HFFc6 (cell line): ENCODE data around the gene KLRG1. TPM values are rescaled to one million over a fixed set of nuclear protein-coding genes. Genes with fewer than 3 reads are reported as not detected.

Experiments
- DNase-seq: peaks from one replicate; pipeline ENCODE4 v3.0.0-alpha.2; 2018
- H3K27ac Mint-ChIP-seq: 2 replicates; pipeline ENCODE4 v1.8.0; 2020; ENCODE audit warnings: mild to moderate bottlenecking, mixed read lengths
- H3K27me3 Mint-ChIP-seq: 2 replicates; pipeline ENCODE4 v1.8.0; 2021; ENCODE audit warnings: mild to moderate bottlenecking, moderate library complexity, mixed read lengths; ENCODE audit not compliant: insufficient read depth
- H3K36me3 Mint-ChIP-seq: 2 replicates; pipeline ENCODE4 v1.8.0; 2021; ENCODE audit warnings: low read depth, mixed read lengths
- H3K4me1 Mint-ChIP-seq: 2 replicates; pipeline ENCODE4 v1.8.0; 2020; ENCODE audit warnings: low read depth, mixed read lengths
- H3K4me3 Mint-ChIP-seq: 2 replicates; pipeline ENCODE4 v1.8.0; 2020; ENCODE audit warnings: mild to moderate bottlenecking, moderate library complexity, mixed read lengths
- H3K9me3 Mint-ChIP-seq: 2 replicates; pipeline ENCODE4 v1.8.0; 2020; ENCODE audit warnings: mild to moderate bottlenecking, mixed read lengths
- total RNA-seq, 6 experiments: library from RNA; stranded (reverse); fragmentation: NEBNext Ultra II Directional; extraction: Animal tissue kit (Norgen Biotek cat#: 25700); gene quantifications; 2 replicates in 1 of 6; 3 replicates in 5 of 6; pipeline ENCODE4 v1.2.3, GENCODE V29; 2021
- TF ChIP-seq, protein P1 (sequence below): fragments of 200-600 bp; sonication (generic); IDR thresholded peaks from 2 replicates; pipeline ENCODE4 v1.5.0; 2021; ENCODE audit warnings: antibody characterized with exemption, mild to moderate bottlenecking

KLRG1 gene
- total RNA-seq, 6 experiments from 2014 or later: 0.25 to 0.26 TPM; not detected in 4

DNA sequence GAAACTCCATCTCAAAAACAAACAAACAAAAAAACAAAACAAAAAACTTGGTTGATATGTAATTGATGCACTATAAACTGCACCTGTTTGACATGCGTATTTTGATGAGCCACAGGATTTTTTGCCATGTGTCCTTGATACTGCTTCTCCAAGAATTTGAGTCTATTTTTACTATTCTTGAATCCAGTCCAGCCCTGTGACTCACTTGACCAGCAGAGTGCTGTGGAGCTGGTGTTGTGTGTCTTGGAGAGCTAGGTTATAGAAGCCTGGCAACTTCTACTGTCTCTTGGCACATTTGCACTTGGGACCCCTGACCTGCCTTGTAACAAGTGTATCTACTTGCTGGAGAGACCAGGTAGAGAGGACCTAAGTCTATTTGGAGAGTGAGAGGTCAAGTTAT, 52.0 kb downstream of the KLRG1 start:
- Mint-ChIP-seq H3K27ac (no peak overlapping the region), H3K36me3 (no peaks in the 10 kb centered on the region), H3K4me3 (no peak overlapping the region), H3K9me3 (no peaks in the 10 kb centered on the region), H3K4me1 (no peaks in the 10 kb centered on the region), H3K27me3 (peaks cover 4% of the 10 kb centered on the region; the same call in 1 of the 2 replicates)
- peak; percentile 42 for DNase-seq
- TF ChIP-seq, protein P1, sequence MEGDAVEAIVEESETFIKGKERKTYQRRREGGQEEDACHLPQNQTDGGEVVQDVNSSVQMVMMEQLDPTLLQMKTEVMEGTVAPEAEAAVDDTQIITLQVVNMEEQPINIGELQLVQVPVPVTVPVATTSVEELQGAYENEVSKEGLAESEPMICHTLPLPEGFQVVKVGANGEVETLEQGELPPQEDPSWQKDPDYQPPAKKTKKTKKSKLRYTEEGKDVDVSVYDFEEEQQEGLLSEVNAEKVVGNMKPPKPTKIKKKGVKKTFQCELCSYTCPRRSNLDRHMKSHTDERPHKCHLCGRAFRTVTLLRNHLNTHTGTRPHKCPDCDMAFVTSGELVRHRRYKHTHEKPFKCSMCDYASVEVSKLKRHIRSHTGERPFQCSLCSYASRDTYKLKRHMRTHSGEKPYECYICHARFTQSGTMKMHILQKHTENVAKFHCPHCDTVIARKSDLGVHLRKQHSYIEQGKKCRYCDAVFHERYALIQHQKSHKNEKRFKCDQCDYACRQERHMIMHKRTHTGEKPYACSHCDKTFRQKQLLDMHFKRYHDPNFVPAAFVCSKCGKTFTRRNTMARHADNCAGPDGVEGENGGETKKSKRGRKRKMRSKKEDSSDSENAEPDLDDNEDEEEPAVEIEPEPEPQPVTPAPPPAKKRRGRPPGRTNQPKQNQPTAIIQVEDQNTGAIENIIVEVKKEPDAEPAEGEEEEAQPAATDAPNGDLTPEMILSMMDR: no peak

DNA sequence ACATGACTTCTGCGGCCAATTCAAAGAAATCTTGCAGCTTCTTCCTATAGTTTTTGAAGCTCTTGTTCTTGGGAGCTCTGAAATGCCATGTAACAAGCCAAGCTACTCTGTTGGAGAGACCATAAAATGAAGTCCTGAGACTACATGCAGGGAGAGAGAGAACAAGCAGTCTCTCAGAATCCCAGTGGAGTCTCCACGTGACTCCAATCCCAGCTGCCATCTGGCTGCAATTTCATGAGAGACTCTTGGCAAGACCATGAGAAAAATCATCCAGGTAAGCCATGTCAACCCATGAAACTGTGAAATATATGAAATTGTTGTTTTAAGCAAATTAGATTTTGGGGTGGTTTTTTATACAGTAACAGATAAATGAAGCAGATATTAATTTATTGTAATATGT, 54.4 kb downstream of the KLRG1 start:
- DNase-seq: no peak
- no peak overlapping the region for H3K27ac Mint-ChIP-seq
- peaks cover 4% of the 10 kb centered on the region; the same call in 1 of the 2 replicates for H3K27me3 Mint-ChIP-seq
- no peaks in the 10 kb centered on the region for H3K9me3 Mint-ChIP-seq
- TF ChIP-seq, protein P1: no peak
- no peaks in the 10 kb centered on the region for H3K4me1 Mint-ChIP-seq
- no peak overlapping the region for H3K4me3 Mint-ChIP-seq
- H3K36me3 Mint-ChIP-seq: no peaks in the 10 kb centered on the region

DNA sequence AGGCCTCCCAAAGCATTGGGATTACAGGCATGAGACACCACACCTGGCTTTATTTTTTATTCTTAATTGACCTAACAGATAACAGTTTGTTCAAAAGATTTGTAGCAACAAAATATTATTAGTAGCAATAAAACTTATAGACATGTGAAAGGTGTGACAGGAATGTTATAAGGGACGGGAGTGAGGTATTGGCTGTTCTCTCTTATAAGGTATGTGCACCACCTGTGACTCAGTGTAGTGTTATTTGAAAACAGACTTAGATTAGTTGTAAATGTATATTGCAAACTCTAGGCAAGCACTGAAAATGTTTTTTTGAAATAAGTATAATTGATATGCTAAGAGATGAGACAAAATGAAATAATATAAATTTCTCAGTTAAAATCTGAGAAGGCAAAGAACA, 57.8 kb downstream of the KLRG1 start:
- TF ChIP-seq, protein P1: no peak
- no peaks in the 10 kb centered on the region for H3K4me1 Mint-ChIP-seq

DNA sequence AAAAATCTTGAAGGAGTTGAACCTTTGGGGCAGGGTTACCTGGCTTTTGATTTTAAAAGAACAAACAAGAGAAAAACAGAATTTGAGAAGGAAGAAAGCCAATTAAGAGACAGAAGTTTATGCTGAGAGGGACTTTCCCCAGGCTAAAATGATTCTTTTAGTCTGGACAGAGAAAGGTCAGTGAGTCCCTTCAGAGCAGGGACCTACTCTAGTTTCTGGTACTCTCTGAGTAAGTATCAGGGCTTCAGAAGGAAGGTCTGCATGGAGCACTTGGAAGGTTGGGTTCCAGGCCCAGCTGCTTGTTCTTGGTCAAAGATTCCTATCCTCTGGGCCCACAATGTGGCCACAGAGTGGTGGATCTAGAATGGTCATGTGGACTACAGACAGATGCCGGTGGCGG, 59.6 kb downstream of the KLRG1 start:
- Mint-ChIP-seq H3K27me3 (peaks cover 8% of the 10 kb centered on the region; the same call in 1 of the 2 replicates), H3K36me3 (no peaks in the 10 kb centered on the region), H3K27ac (no peak overlapping the region), H3K4me1 (no peaks in the 10 kb centered on the region), H3K4me3 (no peak overlapping the region), H3K9me3 (no peaks in the 10 kb centered on the region)
- DNase-seq: no peak
- TF ChIP-seq, protein P1: no peak

More for the DNA sequence above, 57.8 kb downstream of the KLRG1 start:
- Mint-ChIP-seq H3K36me3 (no peaks in the 10 kb centered on the region), H3K27ac (no peak overlapping the region), H3K9me3 (no peaks in the 10 kb centered on the region), H3K4me3 (no peak overlapping the region), H3K27me3 (peaks cover 4% of the 10 kb centered on the region; the same call in 1 of the 2 replicates)
- no peak for DNase-seq

DNA sequence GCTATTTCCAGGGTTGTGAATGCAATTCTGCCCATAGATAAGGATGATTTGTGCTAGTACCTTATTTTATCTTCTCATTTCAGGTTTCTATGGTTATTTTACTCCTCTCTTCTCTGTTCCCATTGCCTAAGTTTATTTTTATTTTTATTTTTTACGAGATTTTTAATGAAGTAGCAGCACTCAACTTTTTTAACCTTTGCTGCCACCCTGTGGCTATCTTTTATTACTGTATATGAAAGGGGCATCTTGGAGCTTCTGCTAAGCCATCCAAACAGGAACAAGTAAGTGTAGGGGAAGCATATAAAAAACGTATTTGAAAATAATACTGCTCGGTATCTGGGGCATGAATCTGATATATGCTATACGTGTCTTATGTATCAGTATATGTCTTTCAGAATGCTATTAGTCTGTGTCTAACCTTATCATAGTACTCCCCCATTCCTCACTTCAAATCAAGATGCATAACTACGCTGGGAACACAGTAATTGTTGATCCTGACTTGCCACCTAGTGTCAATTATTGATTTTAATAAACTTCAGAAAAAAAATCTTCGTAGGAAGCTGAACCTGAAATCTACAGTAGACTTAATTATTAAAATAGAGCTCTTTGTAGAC, 60.3 kb downstream of the KLRG1 start:
- no peak overlapping the region for H3K4me3 Mint-ChIP-seq
- TF ChIP-seq, protein P1: peak; percentile 79
- peak; percentile 55 for DNase-seq
- H3K36me3 Mint-ChIP-seq: no peaks in the 10 kb centered on the region
- no peaks in the 10 kb centered on the region for H3K9me3 Mint-ChIP-seq
- H3K27ac Mint-ChIP-seq: no peak overlapping the region
- H3K27me3 Mint-ChIP-seq: peaks cover 6% of the 10 kb centered on the region; the same call in 1 of the 2 replicates
- no peaks in the 10 kb centered on the region for H3K4me1 Mint-ChIP-seq
